SU-DHL-6 (cell line): ENCODE measurements around the gene KRT8.

ENCODE experiments used
- CTCF ChIP-seq: fragments of 200-600 bp; sonication (generic); IDR thresholded peaks from one replicate; pipeline ENCODE4 v1.5.1; 2017; ENCODE audit warnings: antibody characterized with exemption, mild to moderate bottlenecking, low read length, moderate library complexity; ENCODE audit not compliant: insufficient read depth, poor library complexity, severe bottlenecking
- EZH2phosphoT487 ChIP-seq: fragments of 200-600 bp; sonication (generic), shearing (Covaris generic); conservative IDR thresholded peaks from 2 replicates; pipeline ENCODE4 v1.6.1; 2018; ENCODE audit warnings: mild to moderate bottlenecking, antibody characterized with exemption, low read length, moderate library complexity, mixed read lengths

DNA sequence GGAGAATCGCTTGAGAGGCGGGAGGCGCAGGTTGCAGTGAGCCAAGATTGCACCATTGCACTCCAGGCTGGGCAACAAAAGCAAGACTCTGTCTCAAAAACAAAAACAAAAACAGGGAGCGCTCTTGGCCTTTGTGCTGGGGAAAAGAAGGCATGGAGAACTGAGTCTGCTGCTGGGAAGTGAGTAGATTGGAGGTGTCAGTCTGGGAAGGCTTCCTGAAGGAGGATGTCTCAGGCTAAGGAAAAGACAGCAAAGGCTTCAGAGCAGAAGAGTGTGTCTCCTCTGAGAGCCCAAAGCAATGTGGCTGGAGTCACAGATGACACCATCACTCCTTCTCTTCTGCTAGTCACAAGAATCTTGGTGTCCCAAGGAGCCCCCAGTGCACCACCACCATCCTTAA is 23.1 kb upstream of the KRT8 start:
- TF ChIP-seq CTCF: no peak
- no peak for TF ChIP-seq EZH2phosphoT487
